ENCODE data around the gene SFTA2.
"Not testable (repeated sequence)": the region's sequence is repeated elsewhere in the genome, so short reads cannot be mapped to it uniquely, and the experiment has no call there.

The SFTA2 gene

GRCh38 chr6:30931969-30932645 is at the start of gene SFTA2:
SFTA2 (minus strand) TSS chr6:30932170; CDS start chr6:30932096, 74 bp downstream.
- DNase-seq: no peak

GRCh38 chr6:30979690-30980089 is 47.7 kb upstream of the SFTA2 start:
- DNase-seq: no peak

- no peak for DNase-seq
These were observed 47.2 kb upstream of the SFTA2 start for GRCh38 chr6:30979141-30979540.

- no peak for DNase-seq
These were observed 42.7 kb upstream of the SFTA2 start for GRCh38 chr6:30974490-30975252.

- no peak for DNase-seq
These were observed 40.8 kb upstream of the SFTA2 start for GRCh38 chr6:30972816-30973215.

GRCh38 chr6:30970946-30971345 is 39.0 kb upstream of the SFTA2 start:
- DNase-seq: no peak

GRCh38 chr6:30969171-30969570 is 37.2 kb upstream of the SFTA2 start:
- not testable (repeated sequence) for DNase-seq

- DNase-seq: no peak
These were observed 34.2 kb upstream of the SFTA2 start for GRCh38 chr6:30966154-30966553.

GRCh38 chr6:30965140-30965601 is 33.2 kb upstream of the SFTA2 start:
- no peak for DNase-seq

- DNase-seq: no peak
These were observed 32.1 kb upstream of the SFTA2 start for GRCh38 chr6:30964075-30964474.

- no peak for DNase-seq
These were observed 31.7 kb upstream of the SFTA2 start for GRCh38 chr6:30963641-30964040.

GRCh38 chr6:30962716-30963115 is 30.7 kb upstream of the SFTA2 start:
- no peak for DNase-seq

GRCh38 chr6:30960907-30961673 is 29.1 kb upstream of the SFTA2 start:
- DNase-seq: no peak

GRCh38 chr6:30957716-30958115 is 25.7 kb upstream of the SFTA2 start:
- DNase-seq: no peak

GRCh38 chr6:30955367-30956042 is 23.5 kb upstream of the SFTA2 start:
- DNase-seq: peak in 1 of 2 experiments; percentile 24

- DNase-seq: no peak
These were observed 22.8 kb upstream of the SFTA2 start for GRCh38 chr6:30954631-30955366.

GRCh38 chr6:30951907-30952469 is 20.0 kb upstream of the SFTA2 start:
- no peak for DNase-seq

GRCh38 chr6:30948811-30949210 is 16.8 kb upstream of the SFTA2 start:
- no peak for DNase-seq

- no peak for DNase-seq
These were observed 15.3 kb upstream of the SFTA2 start for GRCh38 chr6:30947231-30947630.

- DNase-seq: no peak
These were observed 13.3 kb upstream of the SFTA2 start for GRCh38 chr6:30945281-30945680.

- no peak for DNase-seq
These were observed 12.1 kb upstream of the SFTA2 start for GRCh38 chr6:30944051-30944450.
